HG03457 (cell line): Measurements from ENCODE around the gene CTIF.

Source experiments
- ATAC-seq: cut with Tn5 transposase; IDR thresholded peaks from one replicate; pipeline ENCODE4 v1.9.1; 2021; ENCODE audit warnings: moderate number of reproducible peaks; ENCODE audit not compliant: unreplicated experiment

Gene CTIF

DNA sequence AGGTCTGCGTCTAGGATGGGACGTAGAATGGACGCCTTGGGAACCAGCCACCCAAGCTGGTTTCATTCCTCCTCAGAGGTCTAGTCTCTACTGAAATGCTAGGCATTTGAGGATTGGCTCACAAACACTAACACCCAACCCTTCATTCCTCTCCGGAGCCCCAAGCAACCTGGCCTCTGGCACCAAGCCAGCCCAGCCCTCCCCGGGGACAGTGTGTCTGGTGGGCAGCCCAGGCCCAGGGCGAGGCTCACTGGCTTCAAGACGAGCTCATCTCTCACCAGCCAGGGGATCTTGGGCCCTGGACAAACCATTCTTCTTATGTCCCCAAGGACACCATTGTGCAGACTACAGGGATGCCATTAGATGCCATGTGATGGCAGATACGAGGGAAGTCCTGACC is 182.5 kb downstream of the CTIF start:
- no peak for ATAC-seq

DNA sequence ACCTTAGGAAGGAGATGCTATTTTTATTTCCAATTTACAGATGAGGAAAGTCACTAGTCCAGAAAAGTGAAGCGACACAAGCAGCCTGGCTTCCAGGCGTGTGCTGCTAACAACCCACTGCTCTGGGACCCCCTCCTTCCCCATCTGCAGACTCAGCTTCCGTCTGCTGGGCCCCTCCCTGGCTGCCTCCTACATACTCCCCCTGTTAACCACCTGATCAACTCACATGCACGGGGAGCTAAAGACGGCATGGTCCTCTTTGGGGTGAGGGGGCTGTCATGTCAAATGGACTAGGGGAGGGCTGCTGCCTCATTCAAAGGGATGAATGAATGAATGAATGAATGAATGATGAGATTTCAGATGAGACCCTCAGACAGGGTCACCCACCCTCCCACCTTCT is 184.2 kb downstream of the CTIF start:
- ATAC-seq, result no peak

DNA sequence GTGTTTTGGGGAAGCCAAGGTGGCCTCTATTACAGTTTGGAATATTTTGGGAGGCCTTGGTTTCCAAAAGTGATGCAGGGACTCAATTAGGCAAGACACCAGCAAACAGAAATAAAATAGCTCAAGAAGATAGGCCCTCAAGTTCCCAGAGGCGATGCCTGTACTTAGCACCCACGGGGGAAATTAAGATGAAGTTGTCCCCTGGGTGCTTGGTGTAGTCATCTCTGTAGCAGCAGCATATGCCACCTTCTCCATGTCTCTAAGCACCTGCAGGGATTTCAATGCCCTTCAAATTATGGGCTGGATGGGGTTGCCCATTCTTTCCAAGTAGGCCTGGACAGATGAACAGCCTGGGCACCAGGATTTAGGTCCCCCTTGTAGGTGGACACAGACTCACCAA is 185.0 kb downstream of the CTIF start:
- ATAC-seq, result no peak

DNA sequence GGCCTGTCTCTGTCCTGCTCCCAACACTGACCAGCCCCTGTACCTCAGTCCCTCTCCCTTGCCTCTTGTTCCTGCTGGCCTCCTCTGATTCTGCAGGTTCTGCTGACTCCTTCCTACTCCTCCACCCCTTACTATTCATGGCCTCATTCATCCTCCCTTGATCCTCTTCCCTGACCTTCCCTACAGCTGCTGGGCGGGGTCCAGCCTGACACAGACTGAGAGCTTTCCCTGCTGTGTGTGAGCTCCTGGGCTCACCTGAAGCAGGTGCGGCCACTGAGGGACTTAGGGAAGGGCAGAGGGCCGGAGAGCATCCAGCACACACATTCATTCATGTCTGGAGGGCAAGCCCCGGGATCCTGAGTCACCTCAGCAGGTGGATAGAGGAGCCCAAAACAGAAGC is 185.6 kb downstream of the CTIF start:
- no peak for ATAC-seq

DNA sequence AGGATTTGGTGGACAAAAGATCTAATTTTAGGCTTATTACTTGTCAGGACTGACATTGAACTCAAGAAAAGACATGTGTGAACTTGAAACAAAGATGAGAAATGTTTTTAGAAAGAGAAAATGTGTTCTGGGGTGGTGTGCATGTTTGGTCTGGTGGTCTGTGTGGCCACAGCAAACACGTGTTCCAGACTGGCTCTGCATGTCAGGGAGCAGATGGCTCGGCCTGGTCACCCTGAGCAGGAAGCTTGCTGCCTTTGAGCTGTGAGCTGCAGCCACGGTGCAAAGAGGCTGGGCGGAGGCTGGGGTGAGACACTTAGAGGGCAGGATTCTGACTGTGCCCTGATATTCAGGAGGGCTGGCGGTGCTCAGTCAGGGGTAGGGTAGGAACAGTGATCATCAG is 186.1 kb downstream of the CTIF start:
- ATAC-seq, result no peak

DNA sequence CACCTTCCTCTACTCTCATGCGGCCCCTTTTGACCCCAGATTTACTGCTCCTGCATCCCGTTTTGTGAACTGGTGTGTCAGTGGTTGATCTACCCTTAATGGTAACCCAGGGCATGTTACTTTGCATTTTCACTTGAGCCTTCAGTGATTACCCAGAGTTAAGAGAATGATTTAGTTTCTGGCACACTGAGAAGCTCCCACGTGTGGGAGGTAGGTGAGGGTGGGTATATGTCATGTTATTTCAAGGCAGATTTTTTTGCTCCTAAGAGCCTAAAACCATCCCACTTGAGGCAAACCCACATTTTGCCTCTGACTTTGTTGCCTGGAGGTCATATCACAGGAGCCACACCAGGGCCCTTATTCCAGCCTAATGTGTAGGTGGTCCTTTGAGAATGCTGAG is 186.7 kb downstream of the CTIF start:
- ATAC-seq, result no peak

DNA sequence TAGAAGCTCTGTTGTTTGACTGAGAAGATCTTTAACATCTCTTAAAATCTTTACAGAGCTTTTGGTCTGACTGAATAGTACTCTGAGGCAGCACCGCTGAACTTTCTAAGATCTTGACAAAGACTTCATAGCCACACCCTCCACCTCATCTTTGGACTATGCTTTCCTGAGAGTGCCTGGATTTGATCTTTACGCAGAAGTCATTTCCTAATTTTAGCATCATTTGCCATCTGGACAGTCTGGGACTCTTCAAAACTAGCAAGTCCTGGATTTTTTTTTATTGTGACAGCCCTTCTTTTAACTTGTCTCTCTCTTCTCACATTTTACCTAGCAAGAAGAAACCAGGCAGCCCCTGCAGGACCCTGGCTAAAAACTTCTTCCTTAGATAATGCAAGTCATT is 188.8 kb downstream of the CTIF start:
- ATAC-seq, result no peak

DNA sequence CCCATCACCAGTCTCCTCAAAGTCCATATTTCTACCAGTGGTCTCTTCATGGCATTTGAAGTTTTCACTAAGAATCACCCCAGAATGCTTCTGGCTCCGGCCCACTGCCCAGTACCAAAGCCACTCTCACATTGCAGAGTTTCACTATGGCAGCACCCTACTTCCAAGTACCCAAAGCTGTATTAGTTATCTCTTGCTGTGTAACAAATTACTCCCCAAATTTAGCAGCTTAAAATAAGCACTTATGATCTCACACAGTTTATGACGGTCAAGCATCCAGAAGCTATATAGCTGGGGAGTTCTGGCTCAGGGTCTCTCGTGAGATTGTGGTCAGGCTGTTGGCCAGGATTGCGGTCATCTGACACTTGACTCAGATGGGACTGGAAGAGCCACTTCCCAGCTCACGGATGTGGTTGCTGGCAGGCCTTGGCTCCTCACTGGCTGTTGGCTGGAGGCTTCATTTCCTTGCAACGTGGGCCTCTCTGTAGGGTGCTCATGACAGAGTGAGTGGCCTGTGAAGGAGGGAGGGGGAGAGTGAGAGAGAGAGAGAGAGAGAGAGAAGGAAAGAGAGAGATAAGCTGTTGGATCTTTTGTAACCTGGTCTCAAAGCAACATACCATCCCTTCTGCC is 189.5 kb downstream of the CTIF start:
- no peak for ATAC-seq

DNA sequence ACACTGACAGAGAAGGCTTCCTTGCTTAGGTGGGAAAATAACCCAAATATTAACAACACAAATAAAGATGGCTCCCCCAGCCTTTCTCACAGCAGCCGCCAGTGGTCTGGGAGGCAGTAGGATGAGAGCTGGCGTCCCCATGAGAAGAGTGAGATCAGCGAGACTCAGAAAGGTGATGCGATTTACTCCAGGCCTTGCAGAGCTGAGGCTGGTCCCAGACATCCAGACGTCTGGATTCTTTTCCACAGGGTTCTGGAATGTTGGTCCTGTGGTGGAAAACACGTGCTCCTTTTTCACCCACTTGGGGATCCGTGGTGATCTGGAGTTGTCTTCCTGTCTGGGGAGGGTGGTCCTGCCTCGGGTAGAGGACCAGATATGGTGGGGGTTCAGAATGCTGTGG is 190.6 kb downstream of the CTIF start:
- no peak for ATAC-seq

DNA sequence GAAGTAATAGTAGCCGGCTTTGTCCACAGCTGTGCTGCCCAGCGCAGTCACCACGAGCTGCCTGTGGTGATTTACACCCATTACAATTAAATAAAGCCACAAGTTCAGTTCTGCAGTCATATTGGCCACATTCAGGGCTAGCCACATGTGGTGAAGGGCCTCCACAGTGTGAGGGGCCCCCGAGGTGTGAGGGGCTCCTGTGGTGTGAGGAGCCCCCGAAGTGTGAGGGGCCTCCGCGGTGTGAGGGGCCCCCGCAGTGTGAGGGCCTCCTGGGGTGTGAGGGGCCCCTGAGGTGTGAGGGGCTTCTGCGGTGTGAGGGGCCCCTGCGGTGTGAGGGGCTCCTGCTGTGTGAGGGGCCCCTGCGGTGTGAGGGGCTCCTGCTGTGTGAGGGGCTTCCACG is 191.2 kb downstream of the CTIF start:
- no peak for ATAC-seq

DNA sequence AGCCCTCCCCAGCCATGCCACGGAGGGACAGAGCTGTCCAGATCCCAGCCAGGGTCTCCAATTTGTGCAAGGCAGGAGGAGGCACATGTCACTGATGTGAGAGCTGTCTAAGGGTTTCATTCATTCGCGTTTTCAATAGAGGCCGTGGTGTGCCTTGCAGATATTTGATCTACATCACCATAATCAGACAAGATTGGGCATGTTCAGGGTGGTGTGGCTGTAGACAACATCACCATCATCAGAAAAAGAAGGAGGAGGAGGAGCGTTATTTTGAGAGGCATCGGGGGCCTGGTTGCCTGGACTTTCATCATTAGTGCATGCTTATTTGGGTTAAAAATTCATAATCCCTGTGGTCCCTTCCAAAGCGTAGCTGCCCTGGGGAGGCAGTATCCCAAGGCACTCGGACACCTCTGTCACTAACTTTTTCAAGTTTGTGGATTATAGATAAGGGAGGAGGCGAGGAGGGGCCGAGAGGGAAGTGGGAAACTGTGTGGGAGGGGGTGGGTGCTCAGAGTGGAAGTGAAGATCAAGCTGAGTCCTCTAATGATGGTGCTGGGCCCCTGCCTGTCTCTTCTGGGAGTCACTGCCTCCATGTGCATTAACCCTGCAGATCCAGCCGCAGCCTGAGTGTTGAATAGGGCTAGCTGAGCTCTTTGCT is 194.1 kb downstream of the CTIF start:
- no peak for ATAC-seq

DNA sequence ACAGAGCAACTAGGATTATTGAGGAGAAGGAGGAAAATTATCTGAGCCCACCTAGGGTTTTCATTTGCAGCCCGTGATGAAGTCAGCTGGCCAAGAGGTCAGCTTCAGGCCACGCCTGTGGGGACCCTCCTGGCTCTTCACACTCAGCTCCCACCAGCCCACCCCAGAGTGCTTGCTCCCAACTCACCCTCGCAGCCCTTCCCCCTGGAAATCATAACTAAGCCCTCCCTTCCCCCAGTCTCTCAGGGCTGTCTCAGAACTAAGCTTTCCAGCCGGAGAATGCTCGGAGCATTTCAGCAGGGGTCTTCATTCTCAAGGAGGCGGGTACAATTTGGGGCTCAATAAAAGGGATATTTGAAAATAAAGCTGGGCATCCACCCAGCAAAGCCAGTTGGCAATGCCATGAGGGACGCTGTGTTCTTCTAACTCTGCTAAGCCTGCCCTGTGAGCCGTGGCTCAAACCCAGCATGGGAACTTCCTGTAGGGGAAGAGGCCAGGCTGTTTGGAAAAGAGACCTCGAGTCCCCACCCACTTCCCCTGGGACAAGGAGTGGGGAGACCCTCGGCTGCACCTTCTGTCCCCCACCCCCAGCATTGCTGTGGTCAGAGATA is 194.9 kb downstream of the CTIF start:
- no peak for ATAC-seq

DNA sequence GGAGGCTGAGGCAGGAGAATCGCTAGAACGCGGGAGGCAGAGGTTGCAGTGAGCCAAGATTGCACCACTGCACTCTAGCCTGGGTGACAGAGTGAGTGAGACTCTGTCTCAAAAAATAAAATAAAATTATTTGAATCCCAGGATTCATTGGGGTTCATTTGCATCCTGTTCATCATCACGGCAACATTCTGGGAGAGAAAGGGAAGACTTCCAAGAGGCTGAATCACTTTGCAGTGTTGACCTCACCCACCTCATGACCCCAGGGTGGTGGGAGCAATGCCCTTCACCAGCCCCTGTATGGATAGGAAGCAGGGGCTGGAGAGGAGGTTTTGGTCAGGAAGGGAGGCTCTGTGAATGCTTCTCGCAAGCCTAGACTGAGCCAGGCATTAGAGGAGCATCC is 195.6 kb downstream of the CTIF start:
- ATAC-seq, result no peak

DNA sequence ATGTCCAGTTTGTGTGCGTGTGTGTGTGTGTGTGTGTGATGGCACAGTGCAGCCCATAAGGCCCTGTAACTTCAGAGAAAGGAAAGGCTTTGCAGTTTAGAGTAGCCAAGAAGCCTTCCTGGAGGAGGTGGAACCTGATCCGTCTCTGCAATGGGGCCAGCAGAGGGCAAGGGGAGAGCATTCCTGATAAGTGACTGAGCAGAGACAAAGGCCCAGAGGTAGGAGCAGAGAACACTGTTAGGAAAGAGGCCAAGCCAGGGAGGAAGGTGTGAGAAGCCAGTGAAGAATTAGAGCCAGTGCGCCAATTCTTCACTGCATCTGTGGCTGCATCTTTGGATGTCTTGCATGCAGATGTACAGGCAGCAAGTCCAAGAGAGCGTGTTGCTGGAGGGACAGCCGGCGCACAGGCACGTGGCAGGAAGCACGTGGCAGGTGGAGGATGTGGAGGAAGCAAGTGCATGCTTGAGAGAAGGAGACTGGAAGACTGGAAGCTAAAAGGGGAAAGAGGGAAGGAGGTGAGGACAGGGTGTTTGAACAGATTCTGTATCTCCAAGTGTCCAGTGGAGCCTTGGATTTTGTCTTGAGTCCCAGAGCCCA is 196.3 kb downstream of the CTIF start:
- no peak for ATAC-seq

DNA sequence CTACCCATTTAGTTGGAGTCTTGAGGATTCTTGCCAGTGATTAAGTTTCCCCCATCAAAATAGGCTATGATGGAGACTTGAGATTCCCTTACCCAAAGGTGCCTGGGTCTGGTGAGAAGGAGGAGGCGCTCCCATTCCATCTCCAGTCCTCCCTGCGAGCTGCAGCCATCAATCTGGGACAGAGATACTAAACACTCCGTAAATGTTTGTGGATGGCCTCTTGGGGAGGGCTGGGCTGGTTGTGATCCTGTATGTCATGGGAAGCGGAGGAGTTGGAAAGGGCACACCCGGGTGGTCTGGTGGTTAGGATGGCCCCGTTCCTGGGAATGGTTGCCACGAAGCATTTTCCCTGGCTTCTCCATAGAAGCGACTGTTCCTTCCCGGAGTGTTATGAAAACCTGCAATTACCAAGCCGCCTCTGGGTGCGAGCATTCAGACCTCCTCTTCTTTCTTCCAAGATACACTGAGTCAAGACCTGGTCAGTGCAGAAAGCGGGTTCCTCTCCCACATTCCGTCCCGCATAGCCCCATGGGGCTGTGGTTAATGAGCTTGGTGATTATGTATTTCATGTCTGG is 196.9 kb downstream of the CTIF start:
- ATAC-seq, result no peak

DNA sequence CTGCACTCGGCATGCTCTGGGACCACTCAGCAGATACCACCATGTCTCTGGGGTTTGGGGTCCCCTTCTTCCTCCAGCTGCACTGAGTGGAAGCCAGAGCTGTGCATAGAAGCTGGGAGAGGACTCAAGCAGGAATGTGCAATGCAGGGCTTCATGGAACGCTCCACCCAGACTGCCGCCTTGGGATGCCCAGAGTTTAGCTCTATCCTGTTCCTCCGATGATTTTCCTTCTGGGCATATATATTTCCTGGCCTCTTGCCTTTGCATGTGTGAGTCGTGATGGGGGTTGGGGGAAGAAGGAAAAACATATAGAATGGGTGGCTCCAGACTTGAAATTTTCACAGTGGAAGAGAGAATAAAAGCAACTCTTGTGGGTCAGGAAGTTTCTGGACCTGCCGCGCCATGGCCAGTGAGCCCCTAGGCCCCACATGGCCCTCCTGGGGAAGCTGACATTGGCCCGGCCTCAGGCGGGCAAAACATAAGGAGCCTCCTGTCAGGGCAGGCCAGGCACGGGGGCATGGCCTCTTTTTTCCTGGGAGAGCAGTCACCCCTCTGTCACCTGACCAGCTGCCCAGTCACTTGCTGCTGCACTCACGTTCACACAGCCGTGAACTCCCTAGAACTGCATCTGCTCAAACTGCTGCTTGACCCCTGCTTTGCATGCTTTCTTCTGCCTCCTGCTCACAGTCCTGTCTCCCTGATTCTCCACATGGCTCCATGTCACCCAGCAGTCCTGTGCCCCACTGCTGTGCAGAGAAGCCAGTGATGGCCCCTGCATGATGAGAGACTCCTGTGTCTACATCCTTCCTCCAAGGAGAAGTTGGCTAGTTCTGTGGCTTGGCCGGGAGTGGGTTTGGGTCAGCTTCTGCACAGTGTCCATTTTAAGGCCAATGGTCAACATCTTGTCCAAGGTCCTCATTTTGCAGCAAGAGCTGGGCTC is 197.8 kb downstream of the CTIF start:
- ATAC-seq, result no peak

DNA sequence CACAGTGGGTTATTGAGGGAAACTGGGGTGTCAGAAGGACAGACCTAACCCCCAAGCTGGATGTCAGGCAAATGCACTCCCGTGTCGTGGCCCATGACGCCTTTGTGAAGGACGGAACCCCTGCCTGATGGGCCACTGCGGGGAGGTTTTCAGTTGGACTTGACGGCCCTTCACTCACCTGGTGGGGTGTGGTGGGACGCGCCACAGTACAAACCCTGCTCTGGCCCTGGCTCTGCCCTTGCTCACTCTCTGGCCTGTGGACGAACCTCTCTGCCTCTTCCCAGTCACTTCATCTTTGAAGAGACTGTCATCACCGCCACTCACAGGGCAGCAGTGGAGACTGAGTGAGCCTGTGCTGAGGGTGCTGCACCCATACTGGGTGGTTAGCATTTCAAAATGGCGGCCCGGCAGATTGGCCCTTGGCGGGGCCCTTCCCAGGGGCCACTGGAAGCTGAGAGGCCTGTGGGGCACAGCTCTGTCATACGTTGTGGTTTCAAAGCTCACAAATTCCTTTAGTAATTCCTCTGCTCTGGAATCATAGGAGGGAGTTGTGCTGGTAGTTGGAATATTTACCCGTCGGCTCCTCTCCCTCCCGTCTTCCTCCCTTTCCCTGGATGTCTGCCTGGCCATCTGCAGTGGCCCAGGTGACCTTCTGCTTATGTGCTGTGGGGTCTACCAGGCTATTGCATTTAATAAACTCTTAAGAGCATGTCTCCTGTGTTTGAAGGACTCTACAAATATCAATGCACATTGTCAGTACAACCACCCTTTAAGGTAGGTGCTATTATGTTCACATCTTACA is 200.6 kb downstream of the CTIF start:
- no peak for ATAC-seq

DNA sequence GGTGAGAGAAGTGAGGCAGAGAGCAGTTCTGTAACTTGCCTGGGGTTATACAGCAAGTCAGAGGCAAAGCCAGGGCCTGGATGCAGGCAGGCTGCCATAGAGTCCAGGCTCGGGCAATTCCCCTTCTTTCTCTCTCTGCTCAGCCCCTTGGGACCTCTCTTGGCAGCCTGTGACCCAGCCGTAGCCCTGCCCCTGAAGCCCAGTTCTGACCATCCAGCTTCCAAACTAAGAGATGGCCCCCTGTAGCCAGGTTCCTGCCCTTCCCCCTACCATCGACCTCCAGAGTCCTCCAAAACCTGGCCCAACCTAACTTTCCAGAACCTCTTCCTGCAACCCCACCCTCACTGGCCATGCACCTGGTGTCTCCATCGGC is 201.2 kb downstream of the CTIF start:
- ATAC-seq, result no peak

DNA sequence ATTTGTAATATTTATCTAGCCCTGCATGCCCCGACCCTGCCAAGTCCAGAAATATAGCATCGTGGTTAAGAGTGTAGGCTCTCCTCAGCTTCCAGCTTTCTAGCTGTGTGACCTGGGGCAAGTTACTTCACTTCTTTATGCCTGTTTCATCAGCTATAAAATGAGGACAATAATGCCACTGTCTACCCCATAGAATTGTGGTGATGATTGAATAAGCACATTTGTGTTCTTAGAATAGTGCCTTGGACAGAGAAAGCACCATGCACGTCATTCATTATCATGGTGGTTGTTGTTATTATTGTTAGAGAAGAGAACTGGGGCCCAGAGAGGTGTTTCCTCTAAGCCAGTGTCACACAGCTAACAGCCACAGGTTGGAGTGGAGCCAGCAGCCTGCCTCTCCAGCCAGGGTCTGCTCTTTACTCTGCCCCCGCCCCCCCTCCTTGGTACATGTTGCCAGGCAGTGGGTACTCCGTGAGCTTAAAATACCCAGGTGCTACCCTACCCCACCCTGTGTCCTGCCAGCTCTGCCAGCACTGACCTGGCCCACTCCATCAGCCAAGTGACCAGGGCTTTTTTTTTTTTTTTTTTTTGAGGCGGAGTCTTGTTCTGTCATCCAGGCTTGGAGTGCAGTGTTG is 202.1 kb downstream of the CTIF start:
- no peak for ATAC-seq

DNA sequence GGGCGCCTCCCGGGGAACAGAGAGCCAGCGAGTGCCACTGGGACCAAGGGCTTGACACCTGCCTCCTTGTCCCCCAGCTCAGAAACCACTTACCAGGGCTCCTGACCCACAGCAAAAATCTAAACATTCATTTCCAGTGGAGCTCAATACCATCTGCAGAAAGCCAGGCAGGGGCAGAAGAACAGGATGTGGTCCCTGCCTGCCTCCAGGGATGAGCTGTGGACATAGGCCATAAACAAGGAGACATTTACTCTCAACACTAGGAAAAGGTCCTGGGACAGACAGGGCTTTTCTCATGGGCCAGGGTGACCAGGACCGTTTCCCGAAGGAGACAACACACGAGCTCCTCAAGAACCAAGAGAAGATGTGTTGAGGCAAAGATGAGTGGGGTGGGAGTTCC is 203.0 kb downstream of the CTIF start:
- ATAC-seq, result no peak
